SK-N-SH (cell line): ENCODE measurements around the gene STON1.

Source experiments
- CHD2 ChIP-seq: fragments of 150-350 bp; IDR thresholded peaks from 2 replicates; pipeline ENCODE4 v1.6.1; 2018; ENCODE audit warnings: low read length; ENCODE audit not compliant: partially characterized antibody
- CTCF ChIP-seq: fragments of 200-600 bp; sonication (generic); IDR thresholded peaks from 2 replicates; pipeline ENCODE4 v1.6.1; 2017; ENCODE audit warnings: antibody characterized with exemption, mild to moderate bottlenecking, moderate library complexity
- MAX ChIP-seq: IDR thresholded peaks from 2 replicates; pipeline ENCODE4 v1.4.0; 2012; ENCODE audit warnings: low read depth
- REST ChIP-seq: IDR thresholded peaks from 2 replicates; pipeline ENCODE4 v1.6.1; 2012; ENCODE audit warnings: mild to moderate bottlenecking, low read depth, low read length, moderate library complexity
- TAF1 ChIP-seq: IDR thresholded peaks from 2 replicates; pipeline ENCODE4 v1.6.1; 2012; ENCODE audit warnings: low read depth, mild to moderate bottlenecking, low read length, moderate library complexity, borderline replicate concordance
- ZBTB33 ChIP-seq: IDR thresholded peaks from 2 replicates; pipeline ENCODE4 v1.4.0; 2012; ENCODE audit warnings: low read depth, borderline replicate concordance

- no peak for TF ChIP-seq TAF1
- TF ChIP-seq CTCF: no peak
- no peak for TF ChIP-seq REST
- TF ChIP-seq CHD2: no peak
- TF ChIP-seq ZBTB33: no peak
- no peak for TF ChIP-seq MAX
Measured at GRCh38 chr2:48635786-48636185, 105.8 kb downstream of the STON1 start.
